ENCODE measurements around the gene NMD3.

Gene NMD3

GRCh38 chr3:161233557-161233956, 12.4 kb downstream of the NMD3 start:
- no peak overlapping the region for H3K9ac ChIP-seq (ENCODE audit: low read depth, low read length)
- H3K9me3 ChIP-seq (ENCODE audit: control insufficient read depth, insufficient read depth, low read length), result no peaks in the 10 kb centered on the region
- H3K27me3 ChIP-seq (ENCODE audit: control insufficient read depth, insufficient read depth, low read length), result no peaks in the 10 kb centered on the region
- H3K4me3 ChIP-seq (ENCODE audit: low read depth, low read length), result no peak overlapping the region
- H3K4me1 ChIP-seq (ENCODE audit: control insufficient read depth, insufficient read depth, low read length), result no peaks in the 10 kb centered on the region
- no peak overlapping the region for H3K27ac ChIP-seq (ENCODE audit: low read depth, low read length)
- peaks cover 90% of the 10 kb centered on the region for H3K36me3 ChIP-seq (ENCODE audit: control insufficient read depth, insufficient read depth, low read length)

GRCh38 chr3:161236240-161236639, 15.1 kb downstream of the NMD3 start:
- H3K27me3 ChIP-seq (ENCODE audit: control insufficient read depth, insufficient read depth, low read length), result no peaks in the 10 kb centered on the region
- H3K9ac ChIP-seq (ENCODE audit: low read depth, low read length), result no peak overlapping the region
- H3K4me3 ChIP-seq (ENCODE audit: low read depth, low read length), result no peak overlapping the region
- no peaks in the 10 kb centered on the region for H3K4me1 ChIP-seq (ENCODE audit: control insufficient read depth, insufficient read depth, low read length)
- H3K27ac ChIP-seq (ENCODE audit: low read depth, low read length), result no peak overlapping the region
- no peaks in the 10 kb centered on the region for H3K9me3 ChIP-seq (ENCODE audit: control insufficient read depth, insufficient read depth, low read length)
- peaks cover 97% of the 10 kb centered on the region for H3K36me3 ChIP-seq (ENCODE audit: control insufficient read depth, insufficient read depth, low read length)

GRCh38 chr3:161239700-161240099, 18.6 kb downstream of the NMD3 start:
- Histone ChIP-seq H3K4me3 (ENCODE audit: low read depth, low read length) (no peak overlapping the region), H3K27me3 (ENCODE audit: control insufficient read depth, insufficient read depth, low read length) (no peaks in the 10 kb centered on the region), H3K9me3 (ENCODE audit: control insufficient read depth, insufficient read depth, low read length) (no peaks in the 10 kb centered on the region), H3K4me1 (ENCODE audit: control insufficient read depth, insufficient read depth, low read length) (no peaks in the 10 kb centered on the region), H3K9ac (ENCODE audit: low read depth, low read length) (no peak overlapping the region), H3K36me3 (ENCODE audit: control insufficient read depth, insufficient read depth, low read length) (peaks cover 98% of the 10 kb centered on the region), H3K27ac (ENCODE audit: low read depth, low read length) (no peak overlapping the region)

GRCh38 chr3:161244538-161244937, 23.4 kb downstream of the NMD3 start:
- Histone ChIP-seq H3K27me3 (ENCODE audit: control insufficient read depth, insufficient read depth, low read length) (no peaks in the 10 kb centered on the region), H3K9ac (ENCODE audit: low read depth, low read length) (no peak overlapping the region), H3K4me3 (ENCODE audit: low read depth, low read length) (no peak overlapping the region), H3K4me1 (ENCODE audit: control insufficient read depth, insufficient read depth, low read length) (no peaks in the 10 kb centered on the region), H3K9me3 (ENCODE audit: control insufficient read depth, insufficient read depth, low read length) (no peaks in the 10 kb centered on the region), H3K36me3 (ENCODE audit: control insufficient read depth, insufficient read depth, low read length) (peaks cover 98% of the 10 kb centered on the region), H3K27ac (ENCODE audit: low read depth, low read length) (no peak overlapping the region)

- H3K36me3 ChIP-seq (ENCODE audit: control insufficient read depth, insufficient read depth, low read length), result peaks cover 98% of the 10 kb centered on the region
- no peak overlapping the region for H3K9ac ChIP-seq (ENCODE audit: low read depth, low read length)
- no peaks in the 10 kb centered on the region for H3K27me3 ChIP-seq (ENCODE audit: control insufficient read depth, insufficient read depth, low read length)
- no peak overlapping the region for H3K4me3 ChIP-seq (ENCODE audit: low read depth, low read length)
- no peak overlapping the region for H3K27ac ChIP-seq (ENCODE audit: low read depth, low read length)
- H3K4me1 ChIP-seq (ENCODE audit: control insufficient read depth, insufficient read depth, low read length), result no peaks in the 10 kb centered on the region
- no peaks in the 10 kb centered on the region for H3K9me3 ChIP-seq (ENCODE audit: control insufficient read depth, insufficient read depth, low read length)
These were observed 25.9 kb downstream of the NMD3 start for GRCh38 chr3:161247049-161247448.

- Histone ChIP-seq H3K9ac (ENCODE audit: low read depth, low read length) (no peak overlapping the region), H3K4me3 (ENCODE audit: low read depth, low read length) (no peak overlapping the region), H3K4me1 (ENCODE audit: control insufficient read depth, insufficient read depth, low read length) (no peaks in the 10 kb centered on the region), H3K27me3 (ENCODE audit: control insufficient read depth, insufficient read depth, low read length) (no peaks in the 10 kb centered on the region), H3K36me3 (ENCODE audit: control insufficient read depth, insufficient read depth, low read length) (peaks cover 90% of the 10 kb centered on the region), H3K9me3 (ENCODE audit: control insufficient read depth, insufficient read depth, low read length) (no peaks in the 10 kb centered on the region), H3K27ac (ENCODE audit: low read depth, low read length) (no peak overlapping the region)
These were observed 29.0 kb downstream of the NMD3 start for GRCh38 chr3:161250116-161250515.

- Histone ChIP-seq H3K27ac (ENCODE audit: low read depth, low read length) (no peak overlapping the region), H3K36me3 (ENCODE audit: control insufficient read depth, insufficient read depth, low read length) (peaks cover 81% of the 10 kb centered on the region), H3K9me3 (ENCODE audit: control insufficient read depth, insufficient read depth, low read length) (no peaks in the 10 kb centered on the region), H3K27me3 (ENCODE audit: control insufficient read depth, insufficient read depth, low read length) (no peaks in the 10 kb centered on the region), H3K4me1 (ENCODE audit: control insufficient read depth, insufficient read depth, low read length) (no peaks in the 10 kb centered on the region), H3K4me3 (ENCODE audit: low read depth, low read length) (no peak overlapping the region), H3K9ac (ENCODE audit: low read depth, low read length) (no peak overlapping the region)
These were observed 30.6 kb downstream of the NMD3 start for GRCh38 chr3:161251716-161252115.

- Histone ChIP-seq H3K27me3 (ENCODE audit: control insufficient read depth, insufficient read depth, low read length) (no peaks in the 10 kb centered on the region), H3K4me1 (ENCODE audit: control insufficient read depth, insufficient read depth, low read length) (no peaks in the 10 kb centered on the region), H3K9ac (ENCODE audit: low read depth, low read length) (no peak overlapping the region), H3K9me3 (ENCODE audit: control insufficient read depth, insufficient read depth, low read length) (no peaks in the 10 kb centered on the region), H3K36me3 (ENCODE audit: control insufficient read depth, insufficient read depth, low read length) (peaks cover 81% of the 10 kb centered on the region), H3K4me3 (ENCODE audit: low read depth, low read length) (no peak overlapping the region), H3K27ac (ENCODE audit: low read depth, low read length) (no peak overlapping the region)
These were observed 31.0 kb downstream of the NMD3 start for GRCh38 chr3:161252143-161252542.

- no peaks in the 10 kb centered on the region for H3K27me3 ChIP-seq (ENCODE audit: control insufficient read depth, insufficient read depth, low read length)
- H3K27ac ChIP-seq (ENCODE audit: low read depth, low read length), result no peak overlapping the region
- H3K4me3 ChIP-seq (ENCODE audit: low read depth, low read length), result no peak overlapping the region
- H3K4me1 ChIP-seq (ENCODE audit: control insufficient read depth, insufficient read depth, low read length), result no peaks in the 10 kb centered on the region
- peaks cover 66% of the 10 kb centered on the region for H3K36me3 ChIP-seq (ENCODE audit: control insufficient read depth, insufficient read depth, low read length)
- no peaks in the 10 kb centered on the region for H3K9me3 ChIP-seq (ENCODE audit: control insufficient read depth, insufficient read depth, low read length)
- no peak overlapping the region for H3K9ac ChIP-seq (ENCODE audit: low read depth, low read length)
These were observed 32.6 kb downstream of the NMD3 start for GRCh38 chr3:161253711-161254110.

GRCh38 chr3:161254861-161255260, 33.8 kb downstream of the NMD3 start:
- Histone ChIP-seq H3K36me3 (ENCODE audit: control insufficient read depth, insufficient read depth, low read length) (peaks cover 55% of the 10 kb centered on the region), H3K27me3 (ENCODE audit: control insufficient read depth, insufficient read depth, low read length) (no peaks in the 10 kb centered on the region)

GRCh38 chr3:161263057-161263456, 41.9 kb downstream of the NMD3 start:
- no peak overlapping the region for H3K9ac ChIP-seq (ENCODE audit: low read depth, low read length)
- no peak overlapping the region for H3K4me3 ChIP-seq (ENCODE audit: low read depth, low read length)
- no peak overlapping the region for H3K27ac ChIP-seq (ENCODE audit: low read depth, low read length)
- no peaks in the 10 kb centered on the region for H3K36me3 ChIP-seq (ENCODE audit: control insufficient read depth, insufficient read depth, low read length)
- H3K4me1 ChIP-seq (ENCODE audit: control insufficient read depth, insufficient read depth, low read length), result no peaks in the 10 kb centered on the region
- H3K27me3 ChIP-seq (ENCODE audit: control insufficient read depth, insufficient read depth, low read length), result no peaks in the 10 kb centered on the region
- H3K9me3 ChIP-seq (ENCODE audit: control insufficient read depth, insufficient read depth, low read length), result no peaks in the 10 kb centered on the region

More at GRCh38 chr3:161254861-161255260, 33.8 kb downstream of the NMD3 start:
- Histone ChIP-seq H3K4me3 (ENCODE audit: low read depth, low read length) (no peak overlapping the region), H3K9me3 (ENCODE audit: control insufficient read depth, insufficient read depth, low read length) (no peaks in the 10 kb centered on the region), H3K4me1 (ENCODE audit: control insufficient read depth, insufficient read depth, low read length) (no peaks in the 10 kb centered on the region), H3K9ac (ENCODE audit: low read depth, low read length) (no peak overlapping the region), H3K27ac (ENCODE audit: low read depth, low read length) (no peak overlapping the region)

- H3K9ac ChIP-seq (ENCODE audit: low read depth, low read length), result no peak overlapping the region
- no peaks in the 10 kb centered on the region for H3K9me3 ChIP-seq (ENCODE audit: control insufficient read depth, insufficient read depth, low read length)
- H3K27ac ChIP-seq (ENCODE audit: low read depth, low read length), result no peak overlapping the region
- H3K4me3 ChIP-seq (ENCODE audit: low read depth, low read length), result no peak overlapping the region
- no peaks in the 10 kb centered on the region for H3K4me1 ChIP-seq (ENCODE audit: control insufficient read depth, insufficient read depth, low read length)
- no peaks in the 10 kb centered on the region for H3K27me3 ChIP-seq (ENCODE audit: control insufficient read depth, insufficient read depth, low read length)
- H3K36me3 ChIP-seq (ENCODE audit: control insufficient read depth, insufficient read depth, low read length), result no peaks in the 10 kb centered on the region
These were observed 43.7 kb downstream of the NMD3 start for GRCh38 chr3:161264852-161265251.

All from HUES48 (cell line).